ENCODE results near the gene ARID5B.

- TF ChIP-seq, protein P1, sequence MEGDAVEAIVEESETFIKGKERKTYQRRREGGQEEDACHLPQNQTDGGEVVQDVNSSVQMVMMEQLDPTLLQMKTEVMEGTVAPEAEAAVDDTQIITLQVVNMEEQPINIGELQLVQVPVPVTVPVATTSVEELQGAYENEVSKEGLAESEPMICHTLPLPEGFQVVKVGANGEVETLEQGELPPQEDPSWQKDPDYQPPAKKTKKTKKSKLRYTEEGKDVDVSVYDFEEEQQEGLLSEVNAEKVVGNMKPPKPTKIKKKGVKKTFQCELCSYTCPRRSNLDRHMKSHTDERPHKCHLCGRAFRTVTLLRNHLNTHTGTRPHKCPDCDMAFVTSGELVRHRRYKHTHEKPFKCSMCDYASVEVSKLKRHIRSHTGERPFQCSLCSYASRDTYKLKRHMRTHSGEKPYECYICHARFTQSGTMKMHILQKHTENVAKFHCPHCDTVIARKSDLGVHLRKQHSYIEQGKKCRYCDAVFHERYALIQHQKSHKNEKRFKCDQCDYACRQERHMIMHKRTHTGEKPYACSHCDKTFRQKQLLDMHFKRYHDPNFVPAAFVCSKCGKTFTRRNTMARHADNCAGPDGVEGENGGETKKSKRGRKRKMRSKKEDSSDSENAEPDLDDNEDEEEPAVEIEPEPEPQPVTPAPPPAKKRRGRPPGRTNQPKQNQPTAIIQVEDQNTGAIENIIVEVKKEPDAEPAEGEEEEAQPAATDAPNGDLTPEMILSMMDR (IDR thresholded peaks at IDR 0.05; ENCODE audit: poor library complexity) = no peak
- TF ChIP-seq EZH2 (IDR thresholded peaks at IDR 0.05; ENCODE audit: borderline replicate concordance) = no peak
These were observed 5.0 kb downstream of the ARID5B start for GRCh38 chr10:61906562-61906901.
